AG10803 (cell line): ENCODE data around the gene LAMA3.

Source experiments
- DNase-seq: peaks from one replicate; pipeline ENCODE4 v3.0.0; 2010; ENCODE audit warnings: low read depth
- H3K4me3 ChIP-seq: 2 replicates; pipeline ENCODE4 v1.5.1; 2011; ENCODE audit warnings: mild to moderate bottlenecking, low read length, control low read depth
- CTCF ChIP-seq: conservative IDR thresholded peaks from 2 replicates; pipeline ENCODE4 v1.5.1; 2011; ENCODE audit warnings: mild to moderate bottlenecking, low read length, control low read depth, inconsistent platforms

Gene LAMA3

GRCh38 chr18:23872701-23873550 is 183.7 kb downstream of the LAMA3 start:
- no peak for TF ChIP-seq CTCF
- DNase-seq, result no peak
- H3K4me3 ChIP-seq, result no peak overlapping the region

GRCh38 chr18:23875966-23876895 is 187.0 kb downstream of the LAMA3 start:
- no peak for DNase-seq
- no peak for TF ChIP-seq CTCF
- no peak overlapping the region for H3K4me3 ChIP-seq

- no peak for TF ChIP-seq CTCF
- no peak for DNase-seq
- H3K4me3 ChIP-seq, result no peak overlapping the region
Observed at GRCh38 chr18:23876921-23877320, 187.7 kb downstream of the LAMA3 start.

- H3K4me3 ChIP-seq, result no peak overlapping the region
- no peak for DNase-seq
- no peak for TF ChIP-seq CTCF
Observed at GRCh38 chr18:23877371-23877770, 188.1 kb downstream of the LAMA3 start.

GRCh38 chr18:23878336-23878900 is 189.2 kb downstream of the LAMA3 start:
- H3K4me3 ChIP-seq, result no peak overlapping the region
- DNase-seq, result no peak
- no peak for TF ChIP-seq CTCF

GRCh38 chr18:23879126-23879525 is 189.9 kb downstream of the LAMA3 start:
- DNase-seq, result no peak
- H3K4me3 ChIP-seq, result no peak overlapping the region
- TF ChIP-seq CTCF, result no peak
